B cell (primary cell): ENCODE results near the gene RNF207. TPM values are rescaled to one million over a fixed set of nuclear protein-coding genes. Genes with fewer than 3 reads are reported as not detected.

Experiments used
- ATAC-seq: fragments of 200-7000 bp; cut with Tn5 transposase; one replicate; pipeline ENCODE4 v1.10.0; 2021; ENCODE audit warnings: low read depth, mild to moderate bottlenecking, moderate number of reproducible peaks, moderate library complexity
- CTCF ChIA-PET: fragments of 350-600 bp; sonication (Branson Sonifier 250); formaldehyde crosslinking; loops from one replicate; lab custom pipeline; 2021; ENCODE audit warnings: antibody characterized with exemption, inconsistent platforms; lab: Charles Lee
- POLR2A ChIA-PET: fragments of 350-600 bp; sonication (Branson Sonifier 250); formaldehyde crosslinking; loops from one replicate; lab custom pipeline; 2021; ENCODE audit warnings: antibody characterized with exemption; lab: Charles Lee
- DNase-seq: peaks from one replicate; pipeline ENCODE4 v3.0.0; 2013
- H2AFZ ChIP-seq: 2 replicates; pipeline ENCODE4 v1.6.1; 2012; ENCODE audit warnings: mild to moderate bottlenecking, low read depth, low read length; ENCODE audit not compliant: insufficient read depth, poor library complexity, severe bottlenecking
- H3K27ac ChIP-seq, 2 donors: 1 replicate in 1 of 2; 2 replicates in 1 of 2; pipeline ENCODE4 v1.5.1; 2012 to 2013; ENCODE audit warnings: low read length in 2 of 2, mild to moderate bottlenecking in 2 of 2, moderate library complexity in 1 of 2
- H3K27me3 ChIP-seq, 4 experiments: fragments of 200-600 bp in 1 of 4; sonication (generic) in 1 of 4; replicated peaks in 1 of 4; 1 replicate in 2 of 4; 2 replicates in 2 of 4; pipeline versions ENCODE4 v1.6.1 to v1.7.0; 2013 to 2016; ENCODE audit warnings: low read length in 3 of 4, mild to moderate bottlenecking in 2 of 4, mixed read lengths in 1 of 4, moderate library complexity in 1 of 4; ENCODE audit not compliant: insufficient read depth in 4 of 4, control insufficient read depth in 3 of 4; ENCODE audit errors: control extremely low read depth in 1 of 4
- H3K36me3 ChIP-seq, 2 experiments: replicated peaks in 1 of 2; 1 replicate in 1 of 2; 2 replicates in 1 of 2; pipeline versions ENCODE4 v1.6.1 to v1.7.1; 2013; ENCODE audit warnings: low read length in 1 of 2; ENCODE audit not compliant: insufficient read depth in 2 of 2, control insufficient read depth in 1 of 2; ENCODE audit errors: control extremely low read depth in 1 of 2, extremely low read depth in 1 of 2
- H3K4me1 ChIP-seq, 2 donors: fragments of 200-600 bp in 1 of 2; sonication (generic) in 1 of 2; 1 replicate in 1 of 2; 2 replicates in 1 of 2; pipeline versions ENCODE4 v1.5.1 to v1.6.1; 2013 to 2017; ENCODE audit warnings: low read length in 2 of 2; ENCODE audit not compliant: control insufficient read depth in 2 of 2, insufficient read depth in 2 of 2
- H3K4me2 ChIP-seq: replicated peaks from 2 replicates; pipeline ENCODE3; 2012; ENCODE audit warnings: mild to moderate bottlenecking, low read depth, low read length; ENCODE audit not compliant: poor library complexity, severe bottlenecking
- H3K4me3 ChIP-seq, 5 experiments: fragments of 200-600 bp in 1 of 5; sonication (generic) in 1 of 5; 1 replicate in 3 of 5; 2 replicates in 2 of 5; pipeline versions ENCODE4 v1.5.1 to v1.7.0; 2011 to 2016; ENCODE audit warnings: low read length in 4 of 5, mild to moderate bottlenecking in 4 of 5, low read depth in 2 of 5, control low read depth in 1 of 5, moderate library complexity in 1 of 5; ENCODE audit not compliant: insufficient read depth in 1 of 5; ENCODE audit errors: control extremely low read depth in 1 of 5, extremely low read depth in 1 of 5
- H3K79me2 ChIP-seq: fragments of 200-600 bp; sonication (generic); one replicate; pipeline ENCODE4 v1.6.0; 2016; ENCODE audit warnings: low read length; ENCODE audit not compliant: control insufficient read depth, insufficient read depth
- H3K9ac ChIP-seq: fragments of 200-600 bp; sonication (generic); 2 replicates; pipeline ENCODE4 v1.6.1; 2017; ENCODE audit warnings: mild to moderate bottlenecking, low read length, moderate library complexity
- H3K9me3 ChIP-seq, 3 donors: one replicate each; pipeline versions ENCODE4 v1.6.1 to v1.7.1; 2013; ENCODE audit warnings: low read length in 2 of 3; ENCODE audit not compliant: control insufficient read depth in 2 of 3, insufficient read depth in 1 of 3; ENCODE audit errors: control extremely low read depth in 1 of 3
- H4K20me1 ChIP-seq: 2 replicates; pipeline ENCODE4 v1.6.0; 2012; ENCODE audit warnings: mild to moderate bottlenecking, low read length; ENCODE audit not compliant: insufficient read depth, control insufficient read depth, poor library complexity, severe bottlenecking
- H3K27ac Mint-ChIP-seq: one replicate; pipeline ENCODE4 v1.8.0; 2021; ENCODE audit warnings: mixed read lengths
- H3K27me3 Mint-ChIP-seq: one replicate; pipeline ENCODE4 v1.8.0; 2021; ENCODE audit warnings: mixed read lengths
- H3K4me1 Mint-ChIP-seq: one replicate; pipeline ENCODE4 v1.8.0; 2021; ENCODE audit warnings: mixed read lengths
- H3K4me3 Mint-ChIP-seq: one replicate; pipeline ENCODE4 v1.8.0; 2021; ENCODE audit warnings: mixed read lengths
- H3K9me3 Mint-ChIP-seq: one replicate; pipeline ENCODE4 v1.8.0; 2022; ENCODE audit warnings: mixed read lengths; ENCODE audit not compliant: insufficient read depth
- CTCF ChIP-seq: fragments of 200-600 bp; IDR thresholded peaks from one replicate; pipeline ENCODE4 v1.8.0; 2022; ENCODE audit warnings: antibody characterized with exemption, mild to moderate bottlenecking
- EZH2 ChIP-seq: IDR thresholded peaks from 2 replicates; pipeline ENCODE4 v1.6.1; 2012; ENCODE audit warnings: borderline replicate concordance, low read depth, mild to moderate bottlenecking, moderate library complexity, low read length; ENCODE audit not compliant: insufficient read depth, poor library complexity, severe bottlenecking
- WGBS: methylation state at CpG from one replicate; pipeline ENCODE4 v1.1.5; 2013; ENCODE audit warnings: missing lambda C conversion rate; ENCODE audit not compliant: insufficient coverage; 5-methylcytosine and 5-hydroxymethylcytosine counted together
- intact Hi-C: fragments of 100-400 bp; cut with micrococcal nuclease; formaldehyde crosslinking; loops from one replicate; pipeline ENCODE4 v1.10.0; 2022
- polyA plus RNA-seq: library from polyadenylated mRNA; depleted of rRNA; stranded (reverse); fragments of >200 nt; gene quantifications from 2 replicates; pipeline ENCODE4 v1.2.3, GENCODE V29; 2012
- total RNA-seq, 2 donors: library from RNA; stranded (reverse); fragments of 120-200 nt in 1 of 2; gene quantifications; 1 replicate in 1 of 2; 2 replicates in 1 of 2; pipeline versions ENCODE4 v1.2.3 to v1.2.4, GENCODE V29; 2013 to 2022

Gene RNF207
- total and polyA plus RNA-seq, 2 donors (not counting 1 experiment from before 2014, with no cell fraction given), result 1.5 to 6.8 TPM

GRCh38 chr1:6223617-6224016 lies 17.7 kb downstream of the RNF207 start:
- H2AFZ ChIP-seq, result no peak overlapping the region
- TF ChIP-seq EZH2 (no peak), CTCF (no peak)
- ChIA-PET POLR2A (no interaction called here), CTCF (no interaction called here)
- DNase-seq, result no peak
- no peak overlapping the region for H3K27ac ChIP-seq
- Mint-ChIP-seq H3K4me3 (no peak overlapping the region), H3K27ac (no peak overlapping the region), H3K27me3 (no peaks in the 10 kb centered on the region), H3K9me3 (no peaks in the 10 kb centered on the region), H3K4me1 (no peaks in the 10 kb centered on the region)
- no peak for ATAC-seq
- H3K9me3 ChIP-seq, result no peaks in the 10 kb centered on the region
- WGBS, result 99% methylated on average over 8 of the region's 13 CpGs
- H3K36me3 ChIP-seq, result peaks cover 9 to 38% of the 10 kb centered on the region in 2 experiments
- peaks cover 17% of the 10 kb centered on the region for H4K20me1 ChIP-seq
- H3K79me2 ChIP-seq, result peaks cover 4% of the 10 kb centered on the region
- H3K9ac ChIP-seq, result no peak overlapping the region
- H3K4me1 ChIP-seq, result no peaks in the 10 kb centered on the region
- no peak overlapping the region for H3K4me2 ChIP-seq
- intact Hi-C loops, result no loop called here
- no peak overlapping the region for H3K4me3 ChIP-seq
- no peaks in the 10 kb centered on the region for H3K27me3 ChIP-seq

DNA sequence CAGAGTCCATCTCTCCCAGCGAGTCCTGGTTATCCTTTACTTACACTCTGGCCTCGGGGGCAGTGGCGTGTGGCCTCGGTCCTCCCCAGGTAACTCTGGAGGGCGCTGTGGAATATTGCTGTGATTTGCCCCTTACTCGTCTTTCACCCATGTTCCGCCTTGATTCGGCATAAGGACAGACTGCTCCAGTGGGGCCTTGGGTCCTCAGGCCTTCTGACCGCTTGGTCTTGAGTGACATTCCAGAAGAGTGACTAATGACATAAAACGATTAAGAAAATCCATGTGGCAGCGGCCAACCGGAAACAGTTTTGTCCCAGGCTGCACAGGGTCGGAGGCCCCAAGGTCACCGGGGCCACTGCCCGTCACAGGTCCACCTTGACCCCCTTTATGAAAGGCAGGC lies 18.8 kb downstream of the RNF207 start:
- peaks cover 17% of the 10 kb centered on the region for H4K20me1 ChIP-seq
- H3K27me3 Mint-ChIP-seq, result no peaks in the 10 kb centered on the region
- H3K4me2 ChIP-seq, result no peak overlapping the region
- intact Hi-C loops, result no loop called here
- H3K36me3 ChIP-seq, result peaks cover 9 to 46% of the 10 kb centered on the region in 2 experiments
- no peaks in the 10 kb centered on the region for H3K4me1 Mint-ChIP-seq
- H3K79me2 ChIP-seq, result peaks cover 4% of the 10 kb centered on the region
- no peaks in the 10 kb centered on the region for H3K9me3 ChIP-seq
- ChIA-PET POLR2A (no interaction called here), CTCF (no interaction called here)
- H3K9ac ChIP-seq, result no peak overlapping the region
- no peak overlapping the region for H2AFZ ChIP-seq
- no peaks in the 10 kb centered on the region for H3K4me1 ChIP-seq
- no peak overlapping the region for H3K4me3 Mint-ChIP-seq
- 95% methylated on average over 15 of the region's 15 CpGs for WGBS
- H3K27ac Mint-ChIP-seq, result no peak overlapping the region
- no peak for ATAC-seq
- DNase-seq, result no peak
- H3K9me3 Mint-ChIP-seq, result no peaks in the 10 kb centered on the region
- no peaks in the 10 kb centered on the region for H3K27me3 ChIP-seq
- TF ChIP-seq EZH2, result no peak
- no peak for TF ChIP-seq CTCF
- H3K27ac ChIP-seq, result no peak overlapping the region
- H3K4me3 ChIP-seq, result no peak overlapping the region
